GM23338 (cell line): ENCODE measurements around the gene GRK3. TPM values are rescaled to one million over a fixed set of nuclear protein-coding genes. Genes with fewer than 3 reads are reported as not detected.

Experiments
- ATAC-seq: fragments of 200-7000 bp; cut with Tn5 transposase; 3 replicates; pipeline ENCODE4 v1.9.1; 2020
- DNase-seq: peaks from one replicate; pipeline ENCODE4 v3.0.0-alpha.2; 2015; ENCODE audit warnings: low spot score
- H2AFZ ChIP-seq: fragments of 200-600 bp; sonication (generic); 2 replicates; pipeline ENCODE4 v1.8.0; 2016; ENCODE audit warnings: antibody characterized with exemption, mild to moderate bottlenecking, moderate library complexity
- H3F3A ChIP-seq: fragments of 200-600 bp; sonication (generic); replicated peaks from 2 replicates; pipeline ENCODE4 v1.8.0; 2017; ENCODE audit warnings: antibody characterized with exemption, mixed run types, low read depth
- H3K27ac ChIP-seq: fragments of 200-600 bp; sonication (generic); 2 replicates; pipeline ENCODE4 v1.6.1; 2016; ENCODE audit warnings: low read depth
- H3K27me3 ChIP-seq: fragments of 200-600 bp; sonication (generic); 2 replicates; pipeline ENCODE4 v1.8.0; 2016; ENCODE audit warnings: mild to moderate bottlenecking, mixed run types, moderate library complexity; ENCODE audit not compliant: insufficient read depth
- H3K36me3 ChIP-seq: fragments of 200-600 bp; sonication (generic); 2 replicates; pipeline ENCODE4 v1.8.0; 2016; ENCODE audit warnings: mild to moderate bottlenecking; ENCODE audit not compliant: insufficient read depth
- H3K4me1 ChIP-seq: fragments of 200-600 bp; sonication (generic); 2 replicates; pipeline ENCODE4 v1.8.0; 2016; ENCODE audit warnings: mild to moderate bottlenecking, moderate library complexity; ENCODE audit not compliant: insufficient read depth
- H3K4me2 ChIP-seq: fragments of 200-600 bp; sonication (generic); 2 replicates; pipeline ENCODE4 v1.7.1; 2017; ENCODE audit warnings: mixed run types
- H3K4me3 ChIP-seq: fragments of 200-600 bp; sonication (generic); 2 replicates; pipeline ENCODE4 v1.6.1; 2016; ENCODE audit warnings: mixed run types
- H3K79me2 ChIP-seq: fragments of 200-600 bp; sonication (generic); replicated peaks from 2 replicates; pipeline ENCODE4 v1.8.0; 2017; ENCODE audit warnings: mild to moderate bottlenecking; ENCODE audit not compliant: insufficient read depth
- H3K9me2 ChIP-seq: fragments of 200-600 bp; sonication (generic); 2 replicates; pipeline ENCODE4 v1.8.0; 2017; ENCODE audit not compliant: insufficient read depth
- H4K20me1 ChIP-seq: fragments of 200-600 bp; sonication (generic); replicated peaks from 2 replicates; pipeline ENCODE4 v1.8.0; 2017; ENCODE audit warnings: mild to moderate bottlenecking; ENCODE audit not compliant: insufficient read depth
- H3K27ac Mint-ChIP-seq: 2 replicates; pipeline ENCODE4 v1.8.0; 2020; ENCODE audit warnings: inconsistent platforms, mild to moderate bottlenecking, moderate library complexity, mixed read lengths
- H3K27me3 Mint-ChIP-seq: 3 replicates; pipeline ENCODE4 v1.8.0; 2022; ENCODE audit warnings: low read depth, mild to moderate bottlenecking, moderate library complexity, mixed read lengths, inconsistent platforms; ENCODE audit not compliant: insufficient read depth, poor library complexity
- H3K36me3 Mint-ChIP-seq: 3 replicates; pipeline ENCODE4 v1.8.0; 2021; ENCODE audit warnings: low read depth, mild to moderate bottlenecking, inconsistent platforms, moderate library complexity, mixed read lengths
- H3K4me1 Mint-ChIP-seq: 3 replicates; pipeline ENCODE4 v1.8.0; 2020; ENCODE audit warnings: mild to moderate bottlenecking, inconsistent platforms, mixed read lengths
- H3K4me3 Mint-ChIP-seq: 3 replicates; pipeline ENCODE4 v1.8.0; 2021; ENCODE audit warnings: moderate library complexity, mild to moderate bottlenecking, inconsistent platforms, mixed read lengths
- H3K9me3 Mint-ChIP-seq: 3 replicates; pipeline ENCODE4 v1.8.0; 2020; ENCODE audit warnings: moderate library complexity, mild to moderate bottlenecking, inconsistent platforms, mixed read lengths
- NANOG ChIP-seq: IDR thresholded peaks from 2 replicates; pipeline ENCODE4 v1.6.1; 2016; ENCODE audit warnings: antibody characterized with exemption, borderline replicate concordance
- REST ChIP-seq: IDR thresholded peaks from one replicate; pipeline ENCODE4 v1.6.1; 2018; ENCODE audit warnings: antibody characterized with exemption; ENCODE audit not compliant: unreplicated experiment
- ZNF331 ChIP-seq: fragments of 250-450 bp; sonication (Bioruptor Pico); IDR thresholded peaks from 2 replicates; pipeline ENCODE4 v1.5.0; 2020; ENCODE audit warnings: low read depth, mild to moderate bottlenecking, moderate library complexity
- ZNF462 ChIP-seq: fragments of 250-450 bp; sonication (Bioruptor Pico); IDR thresholded peaks from 2 replicates; pipeline ENCODE4 v1.5.0; 2020; ENCODE audit warnings: mild to moderate bottlenecking, moderate library complexity
- polyA plus RNA-seq: library from polyadenylated mRNA; unstranded; fragments of >200 nt; fragmentation: Nextera tagmentation; extraction: Ambion mirVana; gene quantifications from 2 replicates; pipeline ENCODE4 v1.2.1, GENCODE V29; 2016
- total RNA-seq: library from RNA; depleted of rRNA; stranded (reverse); fragments of >200 nt; shearing (Covaris generic); gene quantifications from 2 replicates; pipeline ENCODE4 v1.2.3, GENCODE V29; 2014

The GRK3 gene
- total and polyA plus RNA-seq, 2 experiments from 2014 or later: 6.0 to 25.3 TPM

- Mint-ChIP-seq H3K27me3 (peaks cover 3% of the 10 kb centered on the region), H3K9me3 (no peaks in the 10 kb centered on the region; the same call in 2 of the 3 replicates), H3K4me1 (peaks cover 13% of the 10 kb centered on the region; the same call in 2 of the 3 replicates), H3K4me3 (no peak overlapping the region), H3K27ac (no peak overlapping the region), H3K36me3 (no peaks in the 10 kb centered on the region)
- no peaks in the 10 kb centered on the region for H4K20me1 ChIP-seq
- H3K27me3 ChIP-seq: no peaks in the 10 kb centered on the region
- no peak overlapping the region for H3K4me2 ChIP-seq
- no peaks in the 10 kb centered on the region for H3K4me1 ChIP-seq
- DNase-seq (no peak), ATAC-seq (no peak)
- H3K79me2 ChIP-seq: no peaks in the 10 kb centered on the region
- no peak overlapping the region for H3K27ac ChIP-seq
- no peak overlapping the region for H2AFZ ChIP-seq
- TF ChIP-seq NANOG: no peak
- TF ChIP-seq ZNF462 (CRISPR knock-in tag): no peak
- TF ChIP-seq ZNF331 (CRISPR knock-in tag): no peak
- TF ChIP-seq REST: no peak
- no peak overlapping the region for H3K4me3 ChIP-seq
- H3K9me2 ChIP-seq: peaks cover 3% of the 10 kb centered on the region; the same call in 1 of the 2 replicates
- H3K36me3 ChIP-seq: no peaks in the 10 kb centered on the region
- no peaks in the 10 kb centered on the region for H3F3A ChIP-seq
Measured at GRCh38 chr22:25739659-25740344, 175.3 kb downstream of the GRK3 start.
